PC-9 (cell line): ENCODE data around the gene FOXC1. TPM values are rescaled to one million over a fixed set of nuclear protein-coding genes. Genes with fewer than 3 reads are reported as not detected.
A peak's percentile ranks its signal among the peaks of the same experiment; 100 is the strongest.

ENCODE experiments used
- BruUV-seq: library from RNA; stranded (reverse); fragments of 400-500 nt; replicated peaks from 2 replicates; lab custom pipeline; 2021; lab: Mats Ljungman, UMichigan
- CTCF ChIA-PET: fragments of 300-600 bp; sonication (Branson Sonifier 250); formaldehyde crosslinking; loops from one replicate; lab custom pipeline; 2022; ENCODE audit warnings: antibody characterized with exemption; lab: Charles Lee
- POLR2A ChIA-PET: fragments of 300-600 bp; sonication (Branson Sonifier 250); formaldehyde crosslinking; loops from one replicate; lab custom pipeline; 2022; ENCODE audit warnings: antibody characterized with exemption; ENCODE audit not compliant: unreplicated experiment; lab: Charles Lee
- DNase-seq, 2 experiments: peaks; one replicate each; pipeline versions ENCODE4 v3.0.0 to v3.0.0-alpha.2; 2015 to 2022; ENCODE audit warnings: mixed read lengths in 1 of 2
- H2AFZ ChIP-seq: fragments of 200-600 bp; sonication (generic); 2 replicates; pipeline ENCODE4 v1.8.1; 2017; ENCODE audit warnings: antibody characterized with exemption
- H3F3A ChIP-seq: fragments of 200-600 bp; sonication (generic); 2 replicates; pipeline ENCODE4 v1.8.1; 2017; ENCODE audit warnings: antibody characterized with exemption, mild to moderate bottlenecking, low read depth; ENCODE audit not compliant: insufficient read depth
- H3K27ac ChIP-seq: fragments of 200-600 bp; sonication (generic); 2 replicates; pipeline ENCODE4 v1.6.1; 2016; ENCODE audit warnings: mixed run types
- H3K27me3 ChIP-seq: fragments of 200-600 bp; sonication (generic); 2 replicates; pipeline ENCODE4 v1.6.1; 2016; ENCODE audit warnings: low read depth, mixed run types; ENCODE audit not compliant: insufficient read depth
- H3K36me3 ChIP-seq: fragments of 200-600 bp; sonication (generic); 2 replicates; pipeline ENCODE4 v1.6.1; 2016; ENCODE audit warnings: low read depth, mixed run types
- H3K4me1 ChIP-seq: fragments of 200-600 bp; sonication (generic); replicated peaks from 2 replicates; pipeline ENCODE4 v1.6.1; 2016; ENCODE audit warnings: mixed run types; ENCODE audit not compliant: insufficient read depth
- H3K4me2 ChIP-seq: fragments of 200-600 bp; sonication (generic); 2 replicates; pipeline ENCODE4 v1.6.1; 2017; ENCODE audit warnings: mixed run types
- H3K4me3 ChIP-seq: fragments of 200-600 bp; sonication (generic); 2 replicates; pipeline ENCODE4 v1.6.1; 2016; ENCODE audit warnings: mixed run types
- H3K79me2 ChIP-seq: fragments of 200-600 bp; sonication (generic); 2 replicates; pipeline ENCODE4 v1.6.1; 2017; ENCODE audit warnings: low read depth, mixed run types
- H3K9me2 ChIP-seq: fragments of 200-600 bp; sonication (generic); 2 replicates; pipeline ENCODE4 v1.8.1; 2017; ENCODE audit warnings: mild to moderate bottlenecking; ENCODE audit not compliant: insufficient read depth
- H3K9me3 ChIP-seq: fragments of 200-600 bp; sonication (generic); 2 replicates; pipeline ENCODE4 v1.8.1; 2016; ENCODE audit warnings: low read depth; ENCODE audit not compliant: insufficient read depth
- H4K20me1 ChIP-seq: fragments of 200-600 bp; sonication (generic); 2 replicates; pipeline ENCODE4 v1.8.1; 2017; ENCODE audit not compliant: insufficient read depth
- EZH2 ChIP-seq: fragments of 200-600 bp; sonication (generic); IDR thresholded peaks from 2 replicates; pipeline ENCODE4 v1.8.0; 2017; ENCODE audit warnings: antibody characterized with exemption, low read depth
- intact Hi-C: fragments of 100-400 bp; cut with micrococcal nuclease; formaldehyde crosslinking; loops from one replicate; pipeline ENCODE4 v1.10.0; 2022; ENCODE audit not compliant: unreplicated experiment
- total RNA-seq: library from RNA; stranded (reverse); gene quantifications from 2 replicates; pipeline ENCODE4 v1.2.3, GENCODE V29; 2021
- TF ChIP-seq, protein P1 (sequence below): fragments of 200-600 bp; sonication (generic); conservative IDR thresholded peaks from 2 replicates; pipeline ENCODE4 v1.6.1; 2017; ENCODE audit warnings: mixed run types, antibody characterized with exemption, mild to moderate bottlenecking, moderate library complexity

FOXC1 gene
- total RNA-seq, 1 experiment from 2014 or later, result 18.6 TPM

DNA sequence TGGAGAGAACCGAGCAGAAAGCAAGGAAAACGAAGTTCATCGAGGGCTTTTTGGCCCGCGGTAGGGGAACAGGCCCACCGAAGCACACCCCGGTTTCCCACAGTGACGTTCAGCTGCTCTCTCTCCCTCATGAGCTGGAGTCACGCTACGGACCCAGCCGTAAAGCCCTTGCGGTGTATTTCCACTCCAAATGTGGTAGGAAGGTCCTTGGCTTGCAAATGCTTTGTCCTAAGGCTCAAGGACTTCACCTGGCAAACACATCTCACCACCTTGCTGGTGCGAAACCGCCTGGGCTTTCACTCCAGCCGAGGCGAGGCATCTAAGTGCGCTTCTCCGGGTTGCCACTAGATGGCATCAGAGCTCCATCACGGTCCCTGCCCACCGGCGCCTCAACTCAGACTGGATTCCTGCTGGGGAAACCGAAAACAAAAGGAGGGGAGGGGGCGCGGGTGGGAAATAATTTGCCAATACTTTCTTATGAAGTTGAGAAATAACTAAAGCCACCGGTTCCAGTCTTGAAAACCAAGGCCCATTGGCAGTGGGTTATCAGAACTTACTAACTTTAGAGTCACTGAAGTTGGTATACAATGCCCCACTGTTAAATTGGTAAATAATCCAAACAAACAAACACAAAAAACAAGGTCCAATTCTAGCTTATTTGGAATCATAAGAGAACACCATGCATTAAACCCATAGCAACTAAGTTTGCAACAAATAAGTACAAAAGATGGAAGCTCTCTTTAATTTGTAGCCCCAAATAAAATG lies 13.4 kb upstream of the FOXC1 start:
- Histone ChIP-seq H3K4me1 (no peaks in the 10 kb centered on the region), H3K27me3 (no peaks in the 10 kb centered on the region), H3K9me2 (no peaks in the 10 kb centered on the region), H3K4me3 (no peak overlapping the region), H3F3A (no peaks in the 10 kb centered on the region), H3K4me2 (peak overlapping the region; percentile 62), H3K36me3 (no peaks in the 10 kb centered on the region), H2AFZ (no peak overlapping the region), H3K79me2 (no peaks in the 10 kb centered on the region), H3K27ac (no peak overlapping the region), H3K9me3 (no peaks in the 10 kb centered on the region), H4K20me1 (no peaks in the 10 kb centered on the region)
- intact Hi-C loops, result loop anchor here (1.0 to 10.0 kb wide), 7 partner anchors 509 to 1169 kb away; partner anchors contain the start of gene WRNIP1
- peak; percentile 43 to 61 for DNase-seq
- no peak for TF ChIP-seq EZH2
- TF ChIP-seq, protein P1, sequence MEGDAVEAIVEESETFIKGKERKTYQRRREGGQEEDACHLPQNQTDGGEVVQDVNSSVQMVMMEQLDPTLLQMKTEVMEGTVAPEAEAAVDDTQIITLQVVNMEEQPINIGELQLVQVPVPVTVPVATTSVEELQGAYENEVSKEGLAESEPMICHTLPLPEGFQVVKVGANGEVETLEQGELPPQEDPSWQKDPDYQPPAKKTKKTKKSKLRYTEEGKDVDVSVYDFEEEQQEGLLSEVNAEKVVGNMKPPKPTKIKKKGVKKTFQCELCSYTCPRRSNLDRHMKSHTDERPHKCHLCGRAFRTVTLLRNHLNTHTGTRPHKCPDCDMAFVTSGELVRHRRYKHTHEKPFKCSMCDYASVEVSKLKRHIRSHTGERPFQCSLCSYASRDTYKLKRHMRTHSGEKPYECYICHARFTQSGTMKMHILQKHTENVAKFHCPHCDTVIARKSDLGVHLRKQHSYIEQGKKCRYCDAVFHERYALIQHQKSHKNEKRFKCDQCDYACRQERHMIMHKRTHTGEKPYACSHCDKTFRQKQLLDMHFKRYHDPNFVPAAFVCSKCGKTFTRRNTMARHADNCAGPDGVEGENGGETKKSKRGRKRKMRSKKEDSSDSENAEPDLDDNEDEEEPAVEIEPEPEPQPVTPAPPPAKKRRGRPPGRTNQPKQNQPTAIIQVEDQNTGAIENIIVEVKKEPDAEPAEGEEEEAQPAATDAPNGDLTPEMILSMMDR, result peak; percentile 88
- no TSS peak for BruUV-seq
- POLR2A ChIA-PET, result interaction anchor here (0.6 kb wide), 1 partner anchor 1385 kb away, joined by 4 read pairs; no protein-coding TSS in a partner anchor
- CTCF ChIA-PET, result interaction anchor here (0.6 to 1.0 kb wide), 2 partner anchors 612 to 755 kb away, joined by 4 read pairs; no protein-coding TSS in a partner anchor

- no peaks in the 10 kb centered on the region for H3K27me3 ChIP-seq
- H3K79me2 ChIP-seq, result no peaks in the 10 kb centered on the region
- no TSS peak for BruUV-seq
Measured at GRCh38 chr6:1597121-1597744, 12.5 kb upstream of the FOXC1 start.

DNA sequence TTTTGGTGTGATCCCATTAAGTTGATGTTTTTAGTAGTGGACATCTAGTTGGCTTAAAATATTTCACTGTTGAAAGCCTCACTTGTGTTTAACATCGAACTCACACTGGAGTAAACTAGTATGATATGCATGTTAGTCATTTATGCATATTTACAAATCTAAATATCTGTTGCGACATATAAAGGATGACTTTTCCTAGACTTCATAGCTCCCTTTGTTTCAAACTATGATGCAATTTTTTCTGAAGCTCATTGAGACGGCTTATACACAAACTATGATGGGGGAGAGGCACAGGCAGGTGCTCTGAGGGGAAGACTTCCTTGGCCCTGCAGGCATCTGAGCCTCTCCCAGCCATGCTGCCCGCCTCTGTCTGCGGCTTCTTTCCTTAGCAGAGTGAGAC lies 11.8 kb upstream of the FOXC1 start:
- no peaks in the 10 kb centered on the region for H4K20me1 ChIP-seq
- H3K36me3 ChIP-seq, result no peaks in the 10 kb centered on the region
- no peak overlapping the region for H3K27ac ChIP-seq
- no peaks in the 10 kb centered on the region for H3K4me1 ChIP-seq
- POLR2A ChIA-PET, result interaction anchor here (0.6 kb wide), 2 partner anchors 13 to 834 kb away, joined by 3 to 4 read pairs; no protein-coding TSS in a partner anchor
- no peaks in the 10 kb centered on the region for H3F3A ChIP-seq
- BruUV-seq, result no TSS peak
- H3K4me3 ChIP-seq, result no peak overlapping the region
- no peaks in the 10 kb centered on the region for H3K9me3 ChIP-seq
- intact Hi-C loops, result loop anchor here (2.0 to 10.0 kb wide), 6 partner anchors 507 to 1167 kb away; partner anchors contain the start of gene WRNIP1
- no peaks in the 10 kb centered on the region for H3K79me2 ChIP-seq
- no peak overlapping the region for H3K4me2 ChIP-seq
- no peaks in the 10 kb centered on the region for H3K9me2 ChIP-seq
- TF ChIP-seq, protein P1, result no peak
- TF ChIP-seq EZH2, result no peak
- no peak overlapping the region for H2AFZ ChIP-seq
- CTCF ChIA-PET, result interaction anchor here (0.5 to 0.6 kb wide), 3 partner anchors 14 to 1441 kb away, joined by 3 read pairs; no protein-coding TSS in a partner anchor
- H3K27me3 ChIP-seq, result no peaks in the 10 kb centered on the region
- DNase-seq, result peak in 1 of 2 experiments; percentile 79

More at GRCh38 chr6:1597121-1597744, 12.5 kb upstream of the FOXC1 start:
- H3K36me3 ChIP-seq, result no peaks in the 10 kb centered on the region
- TF ChIP-seq EZH2, result no peak
- TF ChIP-seq, protein P1, result no peak
- no peaks in the 10 kb centered on the region for H4K20me1 ChIP-seq
- ChIA-PET CTCF (interaction anchor here (0.6 to 1.0 kb wide), 3 partner anchors 14 to 1192 kb away, joined by 3 to 4 read pairs (median 3); no protein-coding TSS in a partner anchor), POLR2A (interaction anchor here (0.6 kb wide), 1 partner anchor 835 kb away, joined by 4 read pairs; no protein-coding TSS in a partner anchor)
- no peaks in the 10 kb centered on the region for H3K4me1 ChIP-seq
- H3F3A ChIP-seq, result no peaks in the 10 kb centered on the region
- H3K27ac ChIP-seq, result no peak overlapping the region
- DNase-seq, result no peak
- H2AFZ ChIP-seq, result no peak overlapping the region
- no peak overlapping the region for H3K4me3 ChIP-seq
- H3K9me2 ChIP-seq, result no peaks in the 10 kb centered on the region
- no peaks in the 10 kb centered on the region for H3K9me3 ChIP-seq
- intact Hi-C loops, result loop anchor here (2.0 to 10.0 kb wide), 6 partner anchors 508 to 1168 kb away; partner anchors contain the start of gene WRNIP1
- H3K4me2 ChIP-seq, result no peak overlapping the region
